Measurements from ENCODE around the gene DAGLA.

Gene DAGLA

GRCh38 chr11:61762223-61762615, 82.0 kb downstream of the DAGLA start:
- H3K4me3 ChIP-seq (ENCODE audit: low read depth, low read length): no peak overlapping the region
- no peak for DNase-seq (ENCODE audit: low read depth)
- no peak for TF ChIP-seq CTCF (IDR thresholded peaks at IDR 0.05; ENCODE audit: insufficient read depth, low read depth, low read length, missing control alignments)

DNA sequence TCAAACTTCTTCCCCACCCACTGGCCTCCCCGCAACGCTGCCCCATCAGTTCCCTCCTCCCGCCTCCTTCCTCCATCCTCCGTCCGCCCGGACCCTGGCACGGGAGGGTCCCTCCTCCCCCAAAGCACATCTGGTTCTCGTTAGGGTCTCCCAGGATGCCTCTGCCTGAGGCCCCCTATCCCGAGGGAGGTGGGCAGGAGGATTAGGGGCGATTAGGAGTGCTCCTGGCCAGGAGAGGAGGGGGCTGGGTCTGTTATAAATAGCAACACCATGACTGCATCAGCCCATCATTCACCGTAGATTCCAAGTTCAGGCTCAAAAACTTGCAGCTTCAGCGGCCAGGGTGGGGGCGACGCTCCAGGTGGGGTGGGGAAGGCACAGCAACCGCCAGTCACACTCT, 82.6 kb downstream of the DAGLA start:
- no peak for DNase-seq (ENCODE audit: low read depth)
- H3K4me3 ChIP-seq (ENCODE audit: low read depth, low read length): no peak overlapping the region
- no peak for TF ChIP-seq CTCF (IDR thresholded peaks at IDR 0.05; ENCODE audit: insufficient read depth, low read depth, low read length, missing control alignments)

- no peak for DNase-seq (ENCODE audit: low read depth)
- no peak overlapping the region for H3K4me3 ChIP-seq (ENCODE audit: low read depth, low read length)
- TF ChIP-seq CTCF (IDR thresholded peaks at IDR 0.05; ENCODE audit: insufficient read depth, low read depth, low read length, missing control alignments): no peak
Observed at GRCh38 chr11:61763930-61764605, 83.9 kb downstream of the DAGLA start.

- H3K4me3 ChIP-seq (ENCODE audit: low read depth, low read length): no peak overlapping the region
- DNase-seq (ENCODE audit: low read depth): no peak
- no peak for TF ChIP-seq CTCF (IDR thresholded peaks at IDR 0.05; ENCODE audit: insufficient read depth, low read depth, low read length, missing control alignments)
Observed at GRCh38 chr11:61764606-61765260, 84.5 kb downstream of the DAGLA start.

DNA sequence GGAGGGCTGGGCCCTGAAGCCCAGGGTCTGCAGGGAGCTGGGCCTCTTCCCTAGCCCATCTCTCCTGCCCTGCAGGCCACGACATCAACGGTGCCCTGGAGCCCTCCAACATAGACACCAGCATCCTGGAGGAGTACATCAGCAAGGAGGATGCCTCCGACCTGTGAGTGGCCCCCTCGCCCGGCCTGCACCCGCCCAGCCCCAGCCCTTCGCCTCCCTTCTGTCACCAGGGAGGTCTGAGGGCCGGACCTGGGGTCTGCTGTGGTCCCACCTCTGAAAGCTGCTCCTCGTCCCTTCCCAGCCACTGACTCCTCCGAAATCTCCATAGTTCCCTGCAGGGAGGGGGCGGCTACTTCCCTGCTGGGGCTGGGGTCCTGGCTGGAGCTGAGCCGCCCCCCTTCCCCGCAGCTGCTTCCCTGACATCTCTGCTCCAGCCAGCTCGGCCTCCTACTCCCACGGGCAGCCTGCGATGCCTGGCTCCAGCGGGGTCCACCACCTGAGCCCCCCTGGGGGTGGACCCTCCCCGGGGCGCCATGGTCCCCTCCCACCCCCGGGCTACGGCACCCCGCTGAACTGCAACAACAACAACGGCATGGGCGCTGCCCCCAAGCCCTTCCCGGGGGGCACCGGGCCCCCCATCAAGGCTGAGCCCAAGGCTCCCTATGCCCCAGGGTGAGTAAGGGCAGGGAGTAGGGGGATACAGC, 85.5 kb downstream of the DAGLA start:
- H3K4me3 ChIP-seq (ENCODE audit: low read depth, low read length): no peak overlapping the region
- no peak for DNase-seq (ENCODE audit: low read depth)
- TF ChIP-seq CTCF (IDR thresholded peaks at IDR 0.05; ENCODE audit: insufficient read depth, low read depth, low read length, missing control alignments): no peak

GRCh38 chr11:61766353-61766841, 86.2 kb downstream of the DAGLA start:
- TF ChIP-seq CTCF (IDR thresholded peaks at IDR 0.05; ENCODE audit: insufficient read depth, low read depth, low read length, missing control alignments): no peak
- DNase-seq (ENCODE audit: low read depth): no peak
- no peak overlapping the region for H3K4me3 ChIP-seq (ENCODE audit: low read depth, low read length)

All from GM12865 (cell line).